Suprapubic skin (tissue), 3 donors: ENCODE data around the gene SH3BP5.

ENCODE experiments used
- POLR2A ChIP-seq, 2 donors: fragments of 450-650 bp; IDR thresholded peaks; one replicate each; pipeline ENCODE4 v1.6.1; 2017; ENCODE audit warnings: antibody characterized with exemption in 2 of 2, mild to moderate bottlenecking in 2 of 2, moderate library complexity in 2 of 2
- TF ChIP-seq, protein P1 (sequence below), 2 donors: fragments of 200-600 bp in 1 of 2; fragments of 450-650 bp in 1 of 2; sonication (generic) in 1 of 2; IDR thresholded peaks; one replicate each; pipeline ENCODE4 v1.5.1; 2016 to 2019; ENCODE audit warnings: antibody characterized with exemption in 2 of 2, mild to moderate bottlenecking in 1 of 2, moderate library complexity in 1 of 2

DNA sequence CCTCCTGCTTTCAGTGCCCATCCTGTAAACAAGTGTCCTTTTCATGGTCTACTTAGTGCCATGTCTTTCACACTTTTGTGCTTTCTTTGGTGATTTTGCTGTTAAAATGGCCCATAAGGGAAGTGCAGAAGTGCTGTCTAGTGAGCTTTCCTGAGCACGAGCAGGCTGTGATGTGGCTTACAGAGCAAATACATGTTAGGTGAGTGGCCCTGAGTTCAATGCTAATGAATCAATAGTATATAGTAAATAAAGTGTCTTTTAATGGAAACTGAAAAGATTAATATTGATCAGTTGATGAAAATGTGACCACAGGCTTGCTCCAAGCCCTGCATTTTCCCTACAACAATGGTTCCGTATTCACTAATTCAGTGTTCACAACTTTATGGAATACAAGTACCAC lies 5.7 kb downstream of the SH3BP5 start:
- TF ChIP-seq, protein P1, sequence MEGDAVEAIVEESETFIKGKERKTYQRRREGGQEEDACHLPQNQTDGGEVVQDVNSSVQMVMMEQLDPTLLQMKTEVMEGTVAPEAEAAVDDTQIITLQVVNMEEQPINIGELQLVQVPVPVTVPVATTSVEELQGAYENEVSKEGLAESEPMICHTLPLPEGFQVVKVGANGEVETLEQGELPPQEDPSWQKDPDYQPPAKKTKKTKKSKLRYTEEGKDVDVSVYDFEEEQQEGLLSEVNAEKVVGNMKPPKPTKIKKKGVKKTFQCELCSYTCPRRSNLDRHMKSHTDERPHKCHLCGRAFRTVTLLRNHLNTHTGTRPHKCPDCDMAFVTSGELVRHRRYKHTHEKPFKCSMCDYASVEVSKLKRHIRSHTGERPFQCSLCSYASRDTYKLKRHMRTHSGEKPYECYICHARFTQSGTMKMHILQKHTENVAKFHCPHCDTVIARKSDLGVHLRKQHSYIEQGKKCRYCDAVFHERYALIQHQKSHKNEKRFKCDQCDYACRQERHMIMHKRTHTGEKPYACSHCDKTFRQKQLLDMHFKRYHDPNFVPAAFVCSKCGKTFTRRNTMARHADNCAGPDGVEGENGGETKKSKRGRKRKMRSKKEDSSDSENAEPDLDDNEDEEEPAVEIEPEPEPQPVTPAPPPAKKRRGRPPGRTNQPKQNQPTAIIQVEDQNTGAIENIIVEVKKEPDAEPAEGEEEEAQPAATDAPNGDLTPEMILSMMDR (IDR thresholded peaks at IDR 0.05) = no peak
- TF ChIP-seq POLR2A (IDR thresholded peaks at IDR 0.05) = no peak
